Endothelial cell (in vitro differentiated cells): ENCODE results near the gene LOXL1. TPM values are rescaled to one million over a fixed set of nuclear protein-coding genes. Genes with fewer than 3 reads are reported as not detected.
A peak's percentile ranks its signal among the peaks of the same experiment; 100 is the strongest.

Source experiments
- DNase-seq: peaks from one replicate; pipeline ENCODE4 v3.0.0; 2021; ENCODE audit warnings: low spot score
- H3K27ac Mint-ChIP-seq: one replicate; pipeline ENCODE4 v1.8.0; 2021; ENCODE audit warnings: mixed read lengths, inconsistent platforms; ENCODE audit not compliant: unreplicated experiment
- H3K27me3 Mint-ChIP-seq: one replicate; pipeline ENCODE4 v1.8.0; 2021; ENCODE audit warnings: mild to moderate bottlenecking, moderate library complexity, mixed read lengths, inconsistent platforms; ENCODE audit not compliant: unreplicated experiment
- H3K36me3 Mint-ChIP-seq: one replicate; pipeline ENCODE4 v1.8.0; 2021; ENCODE audit warnings: mild to moderate bottlenecking, low read depth, mixed read lengths, inconsistent platforms; ENCODE audit not compliant: unreplicated experiment
- H3K4me1 Mint-ChIP-seq: one replicate; pipeline ENCODE4 v1.8.0; 2021; ENCODE audit warnings: mild to moderate bottlenecking, mixed read lengths, inconsistent platforms; ENCODE audit not compliant: unreplicated experiment
- H3K4me3 Mint-ChIP-seq: one replicate; pipeline ENCODE4 v1.8.0; 2021; ENCODE audit warnings: mild to moderate bottlenecking, mixed read lengths, inconsistent platforms; ENCODE audit not compliant: unreplicated experiment
- H3K9me3 Mint-ChIP-seq: one replicate; pipeline ENCODE4 v1.8.0; 2021; ENCODE audit warnings: mixed read lengths, inconsistent platforms; ENCODE audit not compliant: unreplicated experiment
- total RNA-seq: library from RNA; stranded (reverse); fragmentation: NEBNext Ultra II Directional; extraction: Animal tissue kit (Norgen Biotek cat#: 25700); gene quantifications from one replicate; pipeline ENCODE4 v1.2.1, GENCODE V29; 2021; ENCODE audit not compliant: unreplicated experiment
- TF ChIP-seq, protein P1 (sequence below): fragments of 200-600 bp; sonication (generic); IDR thresholded peaks from one replicate; pipeline ENCODE4 v1.5.0; 2021; ENCODE audit warnings: antibody characterized with exemption; ENCODE audit not compliant: unreplicated experiment

The LOXL1 gene
- total RNA-seq, 1 donor from 2014 or later: 156 TPM

- Mint-ChIP-seq H3K9me3 (no peaks in the 10 kb centered on the region), H3K27ac (no peak overlapping the region), H3K36me3 (peaks cover 16% of the 10 kb centered on the region), H3K4me1 (peaks cover 10% of the 10 kb centered on the region), H3K27me3 (peaks cover 2% of the 10 kb centered on the region), H3K4me3 (no peak overlapping the region)
- DNase-seq: no peak
- TF ChIP-seq, protein P1, sequence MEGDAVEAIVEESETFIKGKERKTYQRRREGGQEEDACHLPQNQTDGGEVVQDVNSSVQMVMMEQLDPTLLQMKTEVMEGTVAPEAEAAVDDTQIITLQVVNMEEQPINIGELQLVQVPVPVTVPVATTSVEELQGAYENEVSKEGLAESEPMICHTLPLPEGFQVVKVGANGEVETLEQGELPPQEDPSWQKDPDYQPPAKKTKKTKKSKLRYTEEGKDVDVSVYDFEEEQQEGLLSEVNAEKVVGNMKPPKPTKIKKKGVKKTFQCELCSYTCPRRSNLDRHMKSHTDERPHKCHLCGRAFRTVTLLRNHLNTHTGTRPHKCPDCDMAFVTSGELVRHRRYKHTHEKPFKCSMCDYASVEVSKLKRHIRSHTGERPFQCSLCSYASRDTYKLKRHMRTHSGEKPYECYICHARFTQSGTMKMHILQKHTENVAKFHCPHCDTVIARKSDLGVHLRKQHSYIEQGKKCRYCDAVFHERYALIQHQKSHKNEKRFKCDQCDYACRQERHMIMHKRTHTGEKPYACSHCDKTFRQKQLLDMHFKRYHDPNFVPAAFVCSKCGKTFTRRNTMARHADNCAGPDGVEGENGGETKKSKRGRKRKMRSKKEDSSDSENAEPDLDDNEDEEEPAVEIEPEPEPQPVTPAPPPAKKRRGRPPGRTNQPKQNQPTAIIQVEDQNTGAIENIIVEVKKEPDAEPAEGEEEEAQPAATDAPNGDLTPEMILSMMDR: no peak
Observed at GRCh38 chr15:73979636-73980035, 53.4 kb downstream of the LOXL1 start.

- TF ChIP-seq, protein P1: no peak
- no peak for DNase-seq
- Mint-ChIP-seq H3K36me3 (peaks cover 18% of the 10 kb centered on the region), H3K27ac (no peak overlapping the region), H3K4me3 (no peak overlapping the region), H3K4me1 (peaks cover 23% of the 10 kb centered on the region), H3K27me3 (peaks cover 6% of the 10 kb centered on the region), H3K9me3 (no peaks in the 10 kb centered on the region)
Observed at GRCh38 chr15:73981761-73982221, 55.5 kb downstream of the LOXL1 start.

DNA sequence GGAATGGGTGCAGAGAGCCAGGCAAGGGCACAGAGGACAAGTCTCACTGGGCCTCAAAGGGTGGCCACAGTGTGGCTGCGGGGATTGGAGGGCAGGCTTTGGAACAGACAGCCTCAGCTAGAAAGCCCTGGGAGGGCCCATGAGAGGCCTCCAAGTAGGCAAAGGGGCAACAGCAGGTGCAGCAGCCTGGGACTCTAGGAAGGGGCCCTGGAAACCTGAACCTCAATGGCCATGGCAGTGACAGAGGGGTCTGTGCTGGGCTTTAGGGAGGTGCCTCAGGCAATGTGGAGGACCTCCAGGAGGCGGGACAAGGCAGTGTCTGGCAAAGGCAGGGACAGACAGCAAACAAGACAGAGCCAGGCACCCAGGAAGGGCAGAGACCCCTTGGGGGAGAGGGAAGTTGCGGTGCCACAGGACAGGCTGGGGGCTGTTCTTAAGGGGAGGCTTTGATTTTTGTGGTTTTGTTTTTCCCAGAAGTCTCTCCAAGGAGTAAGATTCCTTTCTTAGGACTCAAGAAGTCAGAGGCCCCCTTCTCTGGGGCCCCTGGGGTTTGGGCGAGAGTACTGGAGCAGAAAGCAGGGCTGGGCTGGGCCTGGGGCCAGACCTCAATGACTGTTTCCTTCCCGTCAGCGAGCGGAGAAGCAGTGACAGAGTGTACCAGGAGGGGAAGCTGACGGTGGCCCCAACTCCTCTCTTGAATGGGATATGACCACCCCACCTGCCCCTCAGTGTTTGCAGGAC lies 56.1 kb downstream of the LOXL1 start:
- Mint-ChIP-seq H3K4me1 (peaks cover 29% of the 10 kb centered on the region), H3K4me3 (no peak overlapping the region), H3K9me3 (no peaks in the 10 kb centered on the region), H3K27ac (no peak overlapping the region), H3K27me3 (peaks cover 8% of the 10 kb centered on the region), H3K36me3 (peaks cover 18% of the 10 kb centered on the region)
- TF ChIP-seq, protein P1: no peak
- no peak for DNase-seq

GRCh38 chr15:73983211-73983727 lies 57.0 kb downstream of the LOXL1 start:
- peaks cover 35% of the 10 kb centered on the region for H3K4me1 Mint-ChIP-seq
- no peak overlapping the region for H3K27ac Mint-ChIP-seq
- no peak for DNase-seq

DNA sequence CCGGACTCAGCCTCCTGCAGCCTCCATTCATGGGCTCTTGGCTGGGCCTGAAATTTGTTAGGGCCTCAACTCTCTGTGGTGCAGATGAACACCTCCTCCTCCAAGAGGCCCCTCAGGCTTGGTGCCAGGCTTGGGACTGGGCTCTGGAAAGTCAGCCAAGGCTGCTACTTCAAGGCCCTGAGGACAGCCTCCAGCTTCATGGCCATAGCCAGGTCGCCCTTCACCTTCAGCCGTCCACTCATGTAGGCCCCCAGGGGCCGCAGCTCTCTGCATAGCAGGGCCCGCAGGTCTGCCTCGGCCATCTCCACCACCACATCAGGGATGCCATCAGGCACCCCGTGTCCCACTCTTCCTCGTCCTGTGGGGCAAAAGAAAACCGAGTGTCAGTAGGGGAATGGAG lies 57.5 kb downstream of the LOXL1 start:
- H3K4me3 Mint-ChIP-seq: peak overlapping the region; percentile 43
- peaks cover 18% of the 10 kb centered on the region for H3K36me3 Mint-ChIP-seq
- H3K4me1 Mint-ChIP-seq: peaks cover 35% of the 10 kb centered on the region
- no peaks in the 10 kb centered on the region for H3K9me3 Mint-ChIP-seq
- no peak for DNase-seq
- TF ChIP-seq, protein P1: no peak
- peaks cover 6% of the 10 kb centered on the region for H3K27me3 Mint-ChIP-seq
- H3K27ac Mint-ChIP-seq: no peak overlapping the region

More at GRCh38 chr15:73983211-73983727, 57.0 kb downstream of the LOXL1 start:
- peaks cover 18% of the 10 kb centered on the region for H3K36me3 Mint-ChIP-seq
- H3K27me3 Mint-ChIP-seq: peaks cover 6% of the 10 kb centered on the region
- TF ChIP-seq, protein P1: no peak
- no peaks in the 10 kb centered on the region for H3K9me3 Mint-ChIP-seq
- H3K4me3 Mint-ChIP-seq: no peak overlapping the region
